IPS-NIHi7 (cell line): ENCODE data around the gene HPGDS.

ENCODE experiments used
- DNase-seq: peaks from one replicate; pipeline ENCODE4 v3.0.0; 2012; ENCODE audit warnings: mixed read lengths; ENCODE audit errors: extremely low spot score

HPGDS gene

DNA sequence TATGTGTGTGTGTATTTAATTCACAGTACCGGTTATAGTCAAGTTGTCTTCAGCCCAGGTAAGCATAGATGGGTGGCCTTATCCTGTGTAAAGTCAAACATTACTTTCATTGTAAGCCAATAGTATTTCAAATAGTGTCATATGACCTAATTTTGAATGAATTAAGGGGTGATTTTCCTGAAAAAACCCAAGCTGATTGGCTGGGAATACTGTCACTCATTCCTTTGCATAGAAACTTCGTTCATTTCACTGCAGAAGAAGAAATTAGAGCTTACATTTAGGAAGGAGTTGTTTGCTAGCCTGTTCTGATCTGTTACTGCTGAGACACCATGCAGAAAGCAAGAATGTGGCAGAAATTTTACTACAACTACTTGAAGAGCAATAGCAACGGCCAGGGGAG lies 89.6 kb downstream of the HPGDS start:
- no peak for DNase-seq

DNA sequence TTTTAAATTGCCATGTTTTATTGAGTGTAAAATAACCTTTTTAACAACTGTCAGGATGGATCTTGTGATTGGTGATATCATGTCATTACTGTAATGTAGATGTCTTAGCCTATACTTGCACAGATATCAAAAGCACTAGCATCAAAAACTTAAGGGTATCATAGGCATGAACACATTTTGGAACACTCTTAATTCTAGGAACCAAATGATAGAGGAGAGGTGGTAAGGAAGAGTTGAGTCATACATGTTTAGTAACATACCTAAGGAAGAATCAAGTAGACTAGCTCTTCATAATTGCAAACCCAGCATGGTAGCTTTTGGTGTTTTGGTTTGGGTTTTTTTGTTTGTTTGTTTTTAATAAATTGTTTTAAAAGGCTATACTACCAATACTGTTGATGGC lies 91.5 kb downstream of the HPGDS start:
- DNase-seq: no peak
